C4-2B (cell line): ENCODE results near the gene SLC8A1.

Experiments used
- ZFX ChIP-seq: fragments of 450-650 bp; IDR thresholded peaks from 2 replicates; pipeline ENCODE4 v1.6.1; 2017
- TF ChIP-seq, protein P1 (sequence below): fragments of 450-650 bp; conservative IDR thresholded peaks from 2 replicates; pipeline ENCODE4 v1.5.1; 2017; ENCODE audit warnings: mild to moderate bottlenecking

DNA sequence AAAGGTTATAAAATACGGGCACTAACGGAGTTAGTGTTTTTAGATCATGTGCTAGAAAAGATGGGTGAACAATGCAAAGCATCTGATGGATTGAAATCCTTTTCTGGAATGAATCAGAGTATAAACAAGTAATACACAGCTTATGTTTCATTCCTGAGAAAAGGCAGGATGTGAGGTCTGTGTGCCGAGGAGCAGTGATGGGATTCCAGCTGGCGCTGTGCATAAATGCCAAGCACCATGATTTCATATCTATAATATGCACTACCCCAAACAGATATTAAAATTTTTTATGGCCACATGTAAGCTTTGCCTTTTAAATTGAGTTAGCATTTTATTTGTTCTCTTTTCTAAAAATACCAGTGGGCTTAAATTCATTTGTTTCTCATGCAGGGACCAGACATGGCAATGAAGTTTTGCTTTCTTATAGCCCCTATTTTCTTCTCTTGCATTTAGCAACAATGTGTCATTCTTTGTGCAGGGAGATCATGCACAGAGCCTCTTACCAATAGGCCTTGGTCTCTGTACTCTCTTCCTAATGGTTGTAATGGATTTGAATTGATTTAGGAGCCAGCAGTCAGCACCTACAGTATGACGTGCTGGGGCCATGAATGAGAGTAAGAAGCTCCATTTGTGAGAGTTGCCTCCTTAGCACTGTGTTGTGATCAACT lies 323.9 kb downstream of the SLC8A1 start:
- TF ChIP-seq, protein P1, sequence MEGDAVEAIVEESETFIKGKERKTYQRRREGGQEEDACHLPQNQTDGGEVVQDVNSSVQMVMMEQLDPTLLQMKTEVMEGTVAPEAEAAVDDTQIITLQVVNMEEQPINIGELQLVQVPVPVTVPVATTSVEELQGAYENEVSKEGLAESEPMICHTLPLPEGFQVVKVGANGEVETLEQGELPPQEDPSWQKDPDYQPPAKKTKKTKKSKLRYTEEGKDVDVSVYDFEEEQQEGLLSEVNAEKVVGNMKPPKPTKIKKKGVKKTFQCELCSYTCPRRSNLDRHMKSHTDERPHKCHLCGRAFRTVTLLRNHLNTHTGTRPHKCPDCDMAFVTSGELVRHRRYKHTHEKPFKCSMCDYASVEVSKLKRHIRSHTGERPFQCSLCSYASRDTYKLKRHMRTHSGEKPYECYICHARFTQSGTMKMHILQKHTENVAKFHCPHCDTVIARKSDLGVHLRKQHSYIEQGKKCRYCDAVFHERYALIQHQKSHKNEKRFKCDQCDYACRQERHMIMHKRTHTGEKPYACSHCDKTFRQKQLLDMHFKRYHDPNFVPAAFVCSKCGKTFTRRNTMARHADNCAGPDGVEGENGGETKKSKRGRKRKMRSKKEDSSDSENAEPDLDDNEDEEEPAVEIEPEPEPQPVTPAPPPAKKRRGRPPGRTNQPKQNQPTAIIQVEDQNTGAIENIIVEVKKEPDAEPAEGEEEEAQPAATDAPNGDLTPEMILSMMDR: no peak
- no peak for TF ChIP-seq ZFX
